ENCODE results near the gene RFX7. TPM values are rescaled to one million over a fixed set of nuclear protein-coding genes. Genes with fewer than 3 reads are reported as not detected.

RFX7 gene
- total RNA-seq, 1 donor from 2014 or later, result 57.2 TPM

DNA sequence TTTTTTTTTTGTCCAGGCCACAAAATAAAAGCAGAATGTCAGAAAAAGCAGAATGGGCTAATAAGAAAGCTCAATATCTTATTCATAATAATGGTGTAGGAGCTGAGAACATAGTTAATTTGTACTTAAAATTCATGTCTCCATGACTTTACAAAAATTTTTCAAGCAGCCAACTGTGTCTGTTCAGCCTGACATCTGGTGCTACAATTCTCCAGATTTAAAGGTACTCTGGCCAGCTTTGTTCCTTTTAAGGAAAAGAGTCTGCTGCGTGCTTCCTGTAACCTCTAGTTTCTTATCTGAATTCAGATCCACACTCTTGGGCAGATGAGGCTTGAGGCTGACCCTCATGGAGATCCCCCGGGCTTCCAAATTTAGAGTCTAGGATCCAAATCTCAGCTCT lies 8.7 kb upstream of the RFX7 start:
- H3K27me3 Mint-ChIP-seq (ENCODE audit: low read depth), result peaks cover 3% of the 10 kb centered on the region
- no peak overlapping the region for H3K4me3 Mint-ChIP-seq
- no peak for DNase-seq (ENCODE audit: low read depth, low spot score)
- H3K9me3 Mint-ChIP-seq, result no peaks in the 10 kb centered on the region
- TF ChIP-seq, protein P1, sequence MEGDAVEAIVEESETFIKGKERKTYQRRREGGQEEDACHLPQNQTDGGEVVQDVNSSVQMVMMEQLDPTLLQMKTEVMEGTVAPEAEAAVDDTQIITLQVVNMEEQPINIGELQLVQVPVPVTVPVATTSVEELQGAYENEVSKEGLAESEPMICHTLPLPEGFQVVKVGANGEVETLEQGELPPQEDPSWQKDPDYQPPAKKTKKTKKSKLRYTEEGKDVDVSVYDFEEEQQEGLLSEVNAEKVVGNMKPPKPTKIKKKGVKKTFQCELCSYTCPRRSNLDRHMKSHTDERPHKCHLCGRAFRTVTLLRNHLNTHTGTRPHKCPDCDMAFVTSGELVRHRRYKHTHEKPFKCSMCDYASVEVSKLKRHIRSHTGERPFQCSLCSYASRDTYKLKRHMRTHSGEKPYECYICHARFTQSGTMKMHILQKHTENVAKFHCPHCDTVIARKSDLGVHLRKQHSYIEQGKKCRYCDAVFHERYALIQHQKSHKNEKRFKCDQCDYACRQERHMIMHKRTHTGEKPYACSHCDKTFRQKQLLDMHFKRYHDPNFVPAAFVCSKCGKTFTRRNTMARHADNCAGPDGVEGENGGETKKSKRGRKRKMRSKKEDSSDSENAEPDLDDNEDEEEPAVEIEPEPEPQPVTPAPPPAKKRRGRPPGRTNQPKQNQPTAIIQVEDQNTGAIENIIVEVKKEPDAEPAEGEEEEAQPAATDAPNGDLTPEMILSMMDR (conservative IDR thresholded peaks at IDR 0.05), result no peak
- no peaks in the 10 kb centered on the region for H3K4me1 Mint-ChIP-seq
- no peak overlapping the region for H3K27ac Mint-ChIP-seq (ENCODE audit: unreplicated experiment)
- H3K36me3 Mint-ChIP-seq (ENCODE audit: low read depth), result no peaks in the 10 kb centered on the region

DNA sequence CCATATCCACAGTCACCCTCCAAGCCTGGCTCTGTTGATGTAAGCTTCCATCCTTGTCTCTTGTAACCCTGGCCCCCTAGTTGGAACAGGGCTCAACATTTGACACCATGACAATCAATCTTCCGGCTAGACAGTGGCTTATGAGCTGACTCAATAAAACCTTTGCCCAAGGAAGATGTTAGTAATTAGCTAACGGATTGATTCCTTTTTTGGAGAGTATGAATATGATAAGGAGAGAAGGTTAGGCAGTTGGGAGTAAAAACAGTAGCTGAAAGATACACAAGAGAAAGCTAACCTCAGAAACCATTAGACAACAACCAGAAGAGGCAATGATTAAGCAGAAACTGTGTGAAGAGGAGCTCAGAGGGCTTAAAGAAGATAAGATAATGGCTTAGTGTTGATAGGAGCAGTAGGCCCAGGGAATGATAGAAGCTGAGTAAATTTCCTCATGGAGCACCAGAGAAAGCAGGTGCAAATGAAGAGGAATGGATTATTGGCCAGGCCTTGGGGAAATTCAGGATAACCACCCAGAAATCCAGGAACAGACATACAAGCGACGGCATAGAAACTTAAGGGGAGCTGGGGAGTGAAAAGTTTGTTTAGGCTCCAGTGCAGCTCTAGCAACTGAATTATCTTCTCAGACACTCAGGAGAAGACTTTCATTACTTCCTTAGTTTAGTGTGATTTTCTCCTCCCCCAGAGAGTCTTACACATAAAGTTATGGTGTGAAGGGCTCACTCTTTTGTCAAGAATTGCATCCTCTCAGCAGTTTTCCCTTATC lies 7.8 kb upstream of the RFX7 start:
- H3K27ac Mint-ChIP-seq (ENCODE audit: unreplicated experiment), result no peak overlapping the region
- TF ChIP-seq, protein P1 (conservative IDR thresholded peaks at IDR 0.05), result no peak
- no peaks in the 10 kb centered on the region for H3K4me1 Mint-ChIP-seq
- no peaks in the 10 kb centered on the region for H3K9me3 Mint-ChIP-seq
- H3K4me3 Mint-ChIP-seq, result no peak overlapping the region
- peaks cover 3% of the 10 kb centered on the region for H3K27me3 Mint-ChIP-seq (ENCODE audit: low read depth)
- DNase-seq (ENCODE audit: low read depth, low spot score), result no peak
- H3K36me3 Mint-ChIP-seq (ENCODE audit: low read depth), result no peaks in the 10 kb centered on the region

DNA sequence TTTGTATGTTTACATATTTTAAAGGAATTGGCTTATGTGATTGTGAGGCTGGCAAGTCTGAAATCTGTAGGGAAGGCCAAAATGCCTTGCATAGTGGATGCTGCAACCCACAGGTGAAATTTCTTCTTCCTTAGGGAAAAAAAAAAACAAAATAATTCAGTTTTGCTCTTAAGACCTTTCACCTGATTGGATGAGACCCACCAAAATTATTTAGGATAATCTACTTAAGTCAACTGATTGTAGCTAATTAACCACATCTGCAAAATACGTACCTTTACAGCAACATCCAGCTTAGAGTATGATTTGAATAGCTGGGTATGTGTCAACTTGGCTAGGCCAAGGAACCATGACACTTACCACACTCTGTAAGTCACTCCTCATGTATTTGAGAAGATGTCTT lies 6.9 kb upstream of the RFX7 start:
- H3K9me3 Mint-ChIP-seq, result peaks cover 5% of the 10 kb centered on the region
- H3K27ac Mint-ChIP-seq (ENCODE audit: unreplicated experiment), result no peak overlapping the region

DNA sequence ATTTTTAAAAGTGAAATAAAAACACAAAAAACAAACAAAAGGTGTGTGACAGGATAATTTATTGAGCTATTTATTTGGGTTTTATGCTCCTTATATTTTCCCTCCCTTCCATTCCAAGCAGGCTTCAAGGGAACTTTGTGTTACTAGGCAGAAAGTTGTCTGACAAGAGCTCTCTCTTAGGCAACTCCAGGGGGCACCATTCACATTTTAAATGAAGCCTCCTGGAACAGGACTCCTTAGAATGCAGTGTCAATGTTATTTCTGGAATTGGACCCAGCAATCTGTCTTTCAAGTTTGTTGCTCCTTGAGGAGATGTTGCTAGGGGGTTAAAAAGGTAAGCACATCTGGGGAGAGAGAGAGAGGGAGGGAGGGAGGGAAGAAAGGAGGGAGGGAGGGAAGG lies 5.4 kb upstream of the RFX7 start:
- Mint-ChIP-seq H3K4me1 (peaks cover 21% of the 10 kb centered on the region), H3K36me3 (ENCODE audit: low read depth) (no peaks in the 10 kb centered on the region), H3K27ac (ENCODE audit: unreplicated experiment) (no peak overlapping the region), H3K4me3 (no peak overlapping the region), H3K27me3 (ENCODE audit: low read depth) (peaks cover 3% of the 10 kb centered on the region), H3K9me3 (peaks cover 5% of the 10 kb centered on the region)
- TF ChIP-seq, protein P1 (conservative IDR thresholded peaks at IDR 0.05), result peak; percentile 47
- no peak for DNase-seq (ENCODE audit: low read depth, low spot score)

More for the DNA sequence above, 6.9 kb upstream of the RFX7 start:
- Mint-ChIP-seq H3K27me3 (ENCODE audit: low read depth) (peaks cover 3% of the 10 kb centered on the region), H3K36me3 (ENCODE audit: low read depth) (no peaks in the 10 kb centered on the region), H3K4me1 (peaks cover 6% of the 10 kb centered on the region), H3K4me3 (no peak overlapping the region)
- TF ChIP-seq, protein P1 (conservative IDR thresholded peaks at IDR 0.05), result no peak
- DNase-seq (ENCODE audit: low read depth, low spot score), result no peak

DNA sequence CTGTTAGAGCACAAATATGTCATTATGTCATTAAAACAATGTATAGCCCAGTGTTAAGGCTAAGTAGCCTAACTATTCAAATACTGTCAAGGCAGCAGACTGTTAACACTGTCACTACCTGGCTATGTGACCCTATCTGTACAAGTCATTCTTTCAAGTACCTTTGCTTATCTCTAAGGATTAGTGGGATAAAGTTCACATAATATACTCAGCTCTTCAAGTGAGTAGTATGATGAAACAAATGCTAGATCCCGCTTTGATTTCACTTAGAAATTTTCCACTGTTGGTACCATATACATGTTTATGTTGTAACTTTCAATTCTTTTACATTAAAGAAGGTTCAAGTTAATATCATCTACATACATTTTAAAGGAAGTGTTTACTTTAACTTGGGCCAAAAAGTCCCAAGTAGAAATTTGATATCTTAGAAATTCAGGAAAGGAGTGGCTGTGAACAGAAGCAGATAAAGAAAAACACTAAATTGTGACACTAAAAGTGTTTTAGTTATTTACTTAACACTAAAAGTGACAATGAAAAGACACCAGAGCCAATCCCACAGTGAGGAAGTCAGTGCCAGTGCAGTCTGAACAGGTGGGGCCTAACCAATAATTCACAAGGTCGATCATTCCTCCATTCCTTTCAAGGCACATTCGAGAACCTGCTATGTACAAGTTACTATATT lies 4.8 kb upstream of the RFX7 start:
- TF ChIP-seq, protein P1 (conservative IDR thresholded peaks at IDR 0.05), result no peak
- H3K4me1 Mint-ChIP-seq, result peaks cover 23% of the 10 kb centered on the region
- no peak for DNase-seq (ENCODE audit: low read depth, low spot score)
- peaks cover 5% of the 10 kb centered on the region for H3K9me3 Mint-ChIP-seq
- no peaks in the 10 kb centered on the region for H3K27me3 Mint-ChIP-seq (ENCODE audit: low read depth)
- no peaks in the 10 kb centered on the region for H3K36me3 Mint-ChIP-seq (ENCODE audit: low read depth)
- no peak overlapping the region for H3K4me3 Mint-ChIP-seq
- H3K27ac Mint-ChIP-seq (ENCODE audit: unreplicated experiment), result no peak overlapping the region
